Activated T-cell treated with anti-CD3 and anti-CD28 coated beads, Interleukin-2, amount 50 U/mL, for 48 hours (primary cell): ENCODE measurements around the gene TBC1D3E.
"Not testable (repeated sequence)": the region's sequence is repeated elsewhere in the genome, so short reads cannot be mapped to it uniquely, and the experiment has no call there.

Source experiments
- DNase-seq, 2 experiments: peaks; one replicate each; pipeline ENCODE4 v3.0.0-alpha.2; 2020

Gene TBC1D3E

DNA sequence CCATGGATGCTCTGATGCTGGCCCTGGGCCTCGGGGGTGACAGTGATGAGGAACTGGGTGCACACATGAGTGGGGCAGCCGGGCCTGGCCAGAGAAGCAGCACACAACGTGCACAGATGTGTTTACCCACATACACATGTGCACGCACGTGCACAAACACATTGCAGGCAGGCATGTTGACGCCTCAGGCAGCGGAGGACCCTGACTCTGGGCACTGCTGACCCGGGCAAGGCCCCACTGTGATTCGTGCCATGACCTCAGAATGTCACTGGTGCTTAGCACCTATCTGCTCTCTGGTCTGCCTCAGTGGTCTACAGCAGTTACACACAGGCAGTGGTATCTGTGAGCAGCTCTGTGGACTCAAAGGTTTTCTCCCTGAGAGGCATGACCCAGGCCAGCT lies at the start of gene TBC1D3E:
TBC1D3E (plus strand) TSS at position 301 of the 400 bp plus-strand sequence. CDS start 1,545 bp downstream, outside the sequence.
- not testable (repeated sequence) for DNase-seq

- not testable (repeated sequence) for DNase-seq
These were observed 40.4 kb upstream of the TBC1D3E start for GRCh38 chr17:38087344-38087743.

- not testable (repeated sequence) for DNase-seq
These were observed 39.6 kb upstream of the TBC1D3E start for GRCh38 chr17:38088120-38088519.

- DNase-seq = not testable (repeated sequence)
These were observed 33.6 kb upstream of the TBC1D3E start for GRCh38 chr17:38094059-38094694.

DNA sequence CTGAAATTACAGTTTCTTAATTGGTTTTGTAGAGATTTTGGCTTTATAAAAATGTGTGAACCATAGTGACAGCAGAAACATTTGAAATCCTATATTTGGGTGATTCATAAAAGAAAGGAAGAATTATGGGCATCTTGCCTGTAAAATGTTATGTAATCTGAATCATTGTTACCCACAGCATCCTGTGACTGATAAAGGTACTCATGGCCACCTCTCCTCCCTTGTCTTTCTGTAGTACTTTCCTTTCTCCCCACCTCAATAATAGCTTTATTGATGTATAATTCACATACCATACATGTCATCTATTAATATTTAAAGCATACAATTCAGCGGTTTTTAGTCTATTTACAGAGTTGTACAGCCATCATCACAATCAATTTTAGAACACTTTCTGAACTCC lies 28.5 kb upstream of the TBC1D3E start:
- not testable (repeated sequence) for DNase-seq

DNA sequence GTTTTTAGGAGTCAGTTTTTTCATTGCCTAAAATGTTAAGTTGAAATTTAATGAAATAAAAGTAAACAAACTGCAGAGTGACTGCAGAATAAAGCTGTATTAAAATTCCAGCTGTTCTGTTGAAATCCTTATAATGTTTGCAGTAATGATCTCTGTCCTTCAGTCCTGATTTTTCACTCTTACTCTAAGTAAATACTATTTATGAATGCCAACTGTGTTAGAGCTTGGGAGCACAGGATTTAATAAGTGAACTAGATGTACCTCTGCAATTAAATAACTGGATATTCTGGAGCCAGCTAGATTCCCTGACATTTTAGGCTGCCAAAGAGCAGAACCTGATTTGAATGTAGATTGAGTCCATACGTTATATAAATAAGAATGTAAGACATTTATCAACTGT lies 7.9 kb upstream of the TBC1D3E start:
- not testable (repeated sequence) for DNase-seq

DNA sequence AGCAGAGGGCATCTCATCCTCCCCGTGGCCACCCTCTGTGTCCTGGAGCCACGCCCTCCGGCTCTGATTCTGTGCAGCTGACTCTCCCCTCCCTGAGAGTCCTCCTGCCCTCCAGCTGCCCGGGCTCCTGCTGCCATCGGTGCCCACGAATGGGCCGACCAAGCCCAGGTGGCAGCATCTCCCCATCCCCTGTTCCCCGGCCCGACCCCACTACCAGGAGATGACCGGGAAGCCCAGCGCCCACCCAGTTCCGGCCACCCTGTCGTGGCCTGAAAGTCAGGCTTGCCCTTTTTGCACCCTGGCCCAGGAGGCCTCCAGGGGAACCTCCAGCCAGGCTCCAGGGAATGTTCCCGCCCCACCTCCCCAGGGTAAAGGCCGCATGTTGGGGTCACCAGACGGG lies 7.1 kb downstream of the TBC1D3E start:
- not testable (repeated sequence) for DNase-seq
